Heart left ventricle (tissue), 16 donors: ENCODE measurements around the gene EHMT1. TPM values are rescaled to one million over a fixed set of nuclear protein-coding genes. Genes with fewer than 3 reads are reported as not detected.
"Not testable (repeated sequence)": the region's sequence is repeated elsewhere in the genome, so short reads cannot be mapped to it uniquely, and the experiment has no call there.

ENCODE experiments used
- ATAC-seq, 4 donors: fragments of 200-7000 bp; cut with Tn5 transposase; one replicate each; pipeline ENCODE4 v1.9.1; 2020 to 2022; ENCODE audit warnings: moderate library complexity in 4 of 4, mild to moderate bottlenecking in 3 of 4, moderate number of reproducible peaks in 1 of 4
- DNase-seq, 5 donors: peaks; one replicate each; pipeline ENCODE4 v3.0.0-alpha.2; 2020
- H3K27ac ChIP-seq, 12 donors: fragments of 200-600 bp; sonication (generic) in 4 of 12; one replicate each; pipeline versions ENCODE4 v1.5.0 to v1.8.0; 2016 to 2022; ENCODE audit warnings: mild to moderate bottlenecking in 2 of 12
- H3K27me3 ChIP-seq, 9 donors: fragments of 200-600 bp; sonication (generic) in 2 of 9; one replicate each; pipeline versions ENCODE4 v1.5.1 to v1.8.0; 2016 to 2022; ENCODE audit warnings: mild to moderate bottlenecking in 3 of 9
- H3K36me3 ChIP-seq, 9 donors: fragments of 200-600 bp; sonication (generic) in 2 of 9; one replicate each; pipeline versions ENCODE4 v1.5.0 to v1.8.0; 2018 to 2022; ENCODE audit warnings: mild to moderate bottlenecking in 2 of 9
- H3K4me1 ChIP-seq, 12 donors: fragments of 200-600 bp; sonication (generic) in 4 of 12; one replicate each; pipeline versions ENCODE4 v1.5.0 to v1.8.0; 2016 to 2022; ENCODE audit warnings: mild to moderate bottlenecking in 3 of 12
- H3K4me3 ChIP-seq, 12 donors: fragments of 200-600 bp; sonication (generic) in 4 of 12; one replicate each; pipeline versions ENCODE4 v1.5.0 to v1.8.0; 2017 to 2022; ENCODE audit warnings: mild to moderate bottlenecking in 9 of 12, moderate library complexity in 4 of 12
- H3K9me3 ChIP-seq, 12 donors: fragments of 200-600 bp; sonication (generic) in 4 of 12; one replicate each; pipeline versions ENCODE4 v1.5.0 to v1.8.0; 2016 to 2022; ENCODE audit warnings: mild to moderate bottlenecking in 1 of 12
- POLR2A ChIP-seq, 2 donors: fragments of 450-650 bp; IDR thresholded peaks; one replicate each; pipeline ENCODE4 v1.6.1; 2017; ENCODE audit warnings: antibody characterized with exemption in 2 of 2, mild to moderate bottlenecking in 2 of 2, moderate library complexity in 2 of 2
- WGBS, 4 donors: extraction: QIAGEN DNeasy Blood & Tissue Kit in 2 of 4; methylation state at CpG; one replicate each; pipeline versions ENCODE4 v1.1.5 to v1.1.7; 2013 to 2018; 5-methylcytosine and 5-hydroxymethylcytosine counted together
- intact Hi-C, 10 donors: fragments of 100-400 bp; cut with DNase I; formaldehyde crosslinking; loops; one replicate each; pipeline versions ENCODE4 v1.11.1 to v1.14.2; 2022
- polyA plus RNA-seq, 2 donors: library from polyadenylated mRNA; stranded (reverse); fragments of 200-250 nt; gene quantifications; one replicate each; pipeline ENCODE4 v1.2.3, GENCODE V29; 2013
- total RNA-seq, 9 donors: library from RNA; depleted of rRNA in 2 of 9; stranded (reverse); fragments of >200 nt in 2 of 9; fragmentation: NEBNext Ultra II Directional in 3 of 9; extraction: Animal tissue kit (Norgen Biotek cat#: 25700) in 3 of 9; gene quantifications; one replicate each; pipeline versions ENCODE4 v1.1.0 to v1.2.4, GENCODE V29; 2016 to 2023
- TF ChIP-seq, protein P1 (sequence below), 12 donors: fragments of 200-600 bp; sonication (generic) in 4 of 12; IDR thresholded peaks; one replicate each; pipeline versions ENCODE4 v1.5.0 to v1.8.0; 2018 to 2022; ENCODE audit warnings: antibody characterized with exemption in 12 of 12, mild to moderate bottlenecking in 5 of 12
- donor health status: ischemic (EF 13 %, LVEDD 7.1; RV severe dilation, severe dysfunction).
- donor health status: healthy with polysubstance abuse.
- donor health status: DM: no; HTN: yes; CAD: no.
- donor health status: DM: no; HTN: no; CAD: no.
- donor health status: ischemic (EF 25% LVEDD 6.9; RV normal size, moderate dysfunction).
- donor health status: ischemic (EF 25% LVEDD 5.7; RV mildly dilated, moderate dysfunction).
- donor health status: healthy.
- donor health status: DM: yes; HTN: yes; CAD: no.
- donor health status: ischemic (EF 35%, LVEDD 5.7; RV mildly dilated, moderate dysfunction).
- donor health status: nonischemic (EF 11% LVEDD 7.7; RV severe dilation, severe dysfunction).
- donor health status: DM: yes; HTN: yes; CAD: no.
- donor health status: PGD.
- donor health status: ischemic (EF 29% LVEDD 5.4; RV normal size, mild dysfunction).
- donor health status: nonischemic (EF 23%, LVEDD 6.1; RV moderate dilation, normal function).

Gene EHMT1
- total and polyA plus RNA-seq, 11 donors = 24.5 to 55.9 (median 28.9) TPM

- Histone ChIP-seq H3K36me3 (peaks cover 0 to 38% (median 28%) of the 10 kb centered on the region in 9 donors), H3K4me3 (no peak overlapping the region), H3K27ac (no peak overlapping the region), H3K27me3 (no peaks in the 10 kb centered on the region), H3K9me3 (peaks cover 0 to 4% (median 0%) of the 10 kb centered on the region in 12 donors), H3K4me1 (peaks cover 0 to 16% (median 0%) of the 10 kb centered on the region in 12 donors)
- intact Hi-C loops = no loop called here
- WGBS, 4 donors = 92 to 94% (median 93%) methylated on average over 5 of the region's 5 CpGs
- no peak for DNase-seq
- TF ChIP-seq, protein P1, sequence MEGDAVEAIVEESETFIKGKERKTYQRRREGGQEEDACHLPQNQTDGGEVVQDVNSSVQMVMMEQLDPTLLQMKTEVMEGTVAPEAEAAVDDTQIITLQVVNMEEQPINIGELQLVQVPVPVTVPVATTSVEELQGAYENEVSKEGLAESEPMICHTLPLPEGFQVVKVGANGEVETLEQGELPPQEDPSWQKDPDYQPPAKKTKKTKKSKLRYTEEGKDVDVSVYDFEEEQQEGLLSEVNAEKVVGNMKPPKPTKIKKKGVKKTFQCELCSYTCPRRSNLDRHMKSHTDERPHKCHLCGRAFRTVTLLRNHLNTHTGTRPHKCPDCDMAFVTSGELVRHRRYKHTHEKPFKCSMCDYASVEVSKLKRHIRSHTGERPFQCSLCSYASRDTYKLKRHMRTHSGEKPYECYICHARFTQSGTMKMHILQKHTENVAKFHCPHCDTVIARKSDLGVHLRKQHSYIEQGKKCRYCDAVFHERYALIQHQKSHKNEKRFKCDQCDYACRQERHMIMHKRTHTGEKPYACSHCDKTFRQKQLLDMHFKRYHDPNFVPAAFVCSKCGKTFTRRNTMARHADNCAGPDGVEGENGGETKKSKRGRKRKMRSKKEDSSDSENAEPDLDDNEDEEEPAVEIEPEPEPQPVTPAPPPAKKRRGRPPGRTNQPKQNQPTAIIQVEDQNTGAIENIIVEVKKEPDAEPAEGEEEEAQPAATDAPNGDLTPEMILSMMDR (IDR thresholded peaks at IDR 0.05) = no peak
- no peak for TF ChIP-seq POLR2A (IDR thresholded peaks at IDR 0.05)
- ATAC-seq = no peak
These were observed 103.1 kb downstream of the EHMT1 start for GRCh38 chr9:137721899-137722298.

DNA sequence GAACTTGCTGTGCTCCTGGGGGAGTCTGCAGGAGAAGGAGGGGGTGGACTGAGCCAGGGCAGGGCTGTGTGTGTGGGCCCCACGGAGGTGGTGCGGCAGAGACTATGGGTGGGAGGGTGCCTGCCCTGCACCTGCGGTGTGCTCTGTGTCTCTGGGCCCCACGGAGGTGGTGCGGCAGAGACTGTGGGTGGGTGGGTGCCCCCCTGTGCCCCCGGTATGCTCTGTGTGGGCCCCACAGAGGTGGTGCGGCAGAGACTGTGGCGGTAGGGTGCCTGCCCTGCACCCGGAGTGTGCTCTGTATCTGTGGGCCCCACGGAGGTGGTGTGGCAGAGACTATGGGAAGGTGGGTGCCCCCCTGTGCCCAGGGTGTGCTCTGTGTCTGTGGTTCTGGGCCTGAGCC is 103.7 kb downstream of the EHMT1 start:
- peaks cover 0 to 16% (median 0%) of the 10 kb centered on the region in 12 donors for H3K4me1 ChIP-seq
- H3K9me3 ChIP-seq = peaks cover 0 to 5% (median 0%) of the 10 kb centered on the region in 12 donors
- 79 to 95% (median 91%) methylated on average over 6 to 10 of the region's 10 CpGs for WGBS, 4 donors
- H3K36me3 ChIP-seq = peaks cover 0 to 35% (median 24%) of the 10 kb centered on the region in 9 donors
- DNase-seq (no peak), ATAC-seq (no peak)
- H3K4me3 ChIP-seq = no peak overlapping the region
- H3K27ac ChIP-seq = no peak overlapping the region
- intact Hi-C loops = no loop called here
- no peaks in the 10 kb centered on the region for H3K27me3 ChIP-seq
- no peak for TF ChIP-seq POLR2A (IDR thresholded peaks at IDR 0.05)
- TF ChIP-seq, protein P1 (IDR thresholded peaks at IDR 0.05) = no peak

GRCh38 chr9:137723356-137723755 is 104.6 kb downstream of the EHMT1 start:
- WGBS, 4 donors = 83 to 86% (median 84%) methylated on average over 6 to 13 of the region's 13 CpGs
- H3K9me3 ChIP-seq, H3K4me3 ChIP-seq, H3K27me3 ChIP-seq, ATAC-seq, DNase-seq, intact Hi-C loops: not testable (repeated sequence)
- H3K36me3 ChIP-seq = peaks cover 0 to 32% (median 16%) of the 10 kb centered on the region in 9 donors
- H3K4me1 ChIP-seq = peaks cover 0 to 16% (median 0%) of the 10 kb centered on the region in 12 donors
- peak overlapping the region in 1 of 12 donors; percentile 42 for H3K27ac ChIP-seq

DNA sequence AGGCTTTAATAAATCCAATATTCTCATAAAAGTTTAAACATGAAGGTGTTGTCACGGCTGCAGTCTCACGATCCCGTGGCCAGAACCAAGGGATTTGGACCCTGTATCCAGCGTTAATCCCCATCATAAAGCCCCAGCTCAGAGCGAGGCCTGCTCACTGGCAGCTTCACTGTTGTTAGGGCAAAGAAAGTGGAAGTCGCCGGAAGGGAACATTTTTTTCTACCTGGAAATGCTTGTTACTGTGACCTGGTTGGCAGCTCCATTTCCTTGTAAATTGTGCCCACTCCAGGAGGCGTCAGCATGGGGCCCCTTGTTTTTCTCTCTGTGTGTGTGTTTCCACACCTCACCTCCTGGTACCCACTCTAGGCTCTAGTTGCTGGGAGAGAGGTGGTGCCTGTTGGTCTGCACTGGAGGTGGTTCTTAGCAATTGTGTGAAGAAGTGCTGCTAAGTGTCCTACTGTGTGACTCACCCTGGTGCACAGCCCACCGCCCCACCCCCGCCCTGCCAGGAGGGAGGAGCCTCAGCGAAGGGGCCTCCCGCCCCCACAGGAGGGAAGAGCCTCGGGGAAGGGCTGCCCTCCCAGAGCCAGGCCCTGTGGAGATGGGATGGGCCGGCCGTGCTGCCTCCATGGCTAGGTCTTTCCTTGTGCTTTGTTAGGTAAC is 105.1 kb downstream of the EHMT1 start:
- peak in 1 of 4 donors; percentile 39 for ATAC-seq
- TF ChIP-seq POLR2A (IDR thresholded peaks at IDR 0.05) = no peak
- TF ChIP-seq, protein P1 (IDR thresholded peaks at IDR 0.05) = no peak
- intact Hi-C loops = no loop called here
- WGBS, 4 donors = 84 to 87% (median 86%) methylated on average over 12 to 15 of the region's 15 CpGs
- Histone ChIP-seq H3K36me3 (peaks cover 0 to 33% (median 21%) of the 10 kb centered on the region in 9 donors), H3K27me3 (no peaks in the 10 kb centered on the region), H3K9me3 (peaks cover 0 to 5% (median 0%) of the 10 kb centered on the region in 12 donors), H3K4me3 (no peak overlapping the region), H3K4me1 (peaks cover 0 to 16% (median 0%) of the 10 kb centered on the region in 12 donors), H3K27ac (peak overlapping the region in 1 of 12 donors; percentile 42)
- no peak for DNase-seq
